Neural progenitor cell (in vitro differentiated cells): ENCODE results near the gene C15orf62.

Experiments
- CTCF ChIP-seq: fragments of 200-600 bp; sonication (generic); IDR thresholded peaks from 2 replicates; pipeline ENCODE4 v1.5.1; 2017; ENCODE audit warnings: antibody characterized with exemption, mild to moderate bottlenecking
- EZH2 ChIP-seq: fragments of 200-600 bp; sonication (generic); IDR thresholded peaks from 2 replicates; pipeline ENCODE4 v1.6.1; 2017; ENCODE audit warnings: antibody characterized with exemption, mild to moderate bottlenecking, moderate library complexity

GRCh38 chr15:40799523-40799922, 29.7 kb downstream of the C15orf62 start:
- TF ChIP-seq CTCF, result no peak
- TF ChIP-seq EZH2, result no peak
